Omental fat pad (tissue), 4 donors: Measurements from ENCODE around the gene NUBPL. TPM values are rescaled to one million over a fixed set of nuclear protein-coding genes. Genes with fewer than 3 reads are reported as not detected.
"Not testable (repeated sequence)": the region's sequence is repeated elsewhere in the genome, so short reads cannot be mapped to it uniquely, and the experiment has no call there.

Source experiments
- ATAC-seq: fragments of 150-250 bp; one replicate; pipeline ENCODE4 v1.9.1; 2016; ENCODE audit warnings: mild to moderate bottlenecking, moderate library complexity; ENCODE audit not compliant: low FRiP score
- DNase-seq: peaks from one replicate; pipeline ENCODE4 v3.0.0-alpha.2; 2019; ENCODE audit warnings: low spot score
- total RNA-seq, 4 donors: library from RNA; depleted of rRNA; stranded (reverse); fragments of >200 nt; gene quantifications; one replicate each; pipeline ENCODE4 v1.1.0, GENCODE V29; 2016
- TF ChIP-seq, protein P1 (sequence below), 3 donors: fragments of 450-650 bp; IDR thresholded peaks; one replicate each; pipeline ENCODE4 v1.5.1; 2016 to 2017; ENCODE audit warnings: antibody characterized with exemption in 3 of 3, mild to moderate bottlenecking in 3 of 3, moderate library complexity in 2 of 3

The NUBPL gene
- total RNA-seq, 4 donors from 2014 or later: 9.0 to 12.9 (median 10.9) TPM

DNA sequence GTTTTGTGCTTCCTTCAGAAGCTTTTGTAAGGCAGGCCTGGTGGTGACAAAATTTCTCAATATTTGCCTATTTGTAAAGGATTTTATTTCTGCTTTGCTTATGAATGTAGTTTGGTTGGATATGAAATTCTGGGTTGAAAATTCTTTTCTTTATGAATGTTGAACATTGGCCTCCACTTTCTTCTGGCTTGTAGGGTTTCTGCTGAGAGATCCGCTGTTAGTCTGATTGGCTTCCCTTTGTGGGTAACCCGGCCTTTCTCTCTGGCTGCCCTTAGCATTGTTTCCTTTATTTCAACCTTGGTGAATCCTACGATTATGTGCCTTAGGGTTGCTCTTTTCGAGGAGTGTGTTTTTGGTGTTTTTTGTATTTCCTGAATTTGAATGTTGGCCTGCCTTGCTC lies 58.2 kb downstream of the NUBPL start:
- DNase-seq (no peak), ATAC-seq (no peak)
- TF ChIP-seq, protein P1, sequence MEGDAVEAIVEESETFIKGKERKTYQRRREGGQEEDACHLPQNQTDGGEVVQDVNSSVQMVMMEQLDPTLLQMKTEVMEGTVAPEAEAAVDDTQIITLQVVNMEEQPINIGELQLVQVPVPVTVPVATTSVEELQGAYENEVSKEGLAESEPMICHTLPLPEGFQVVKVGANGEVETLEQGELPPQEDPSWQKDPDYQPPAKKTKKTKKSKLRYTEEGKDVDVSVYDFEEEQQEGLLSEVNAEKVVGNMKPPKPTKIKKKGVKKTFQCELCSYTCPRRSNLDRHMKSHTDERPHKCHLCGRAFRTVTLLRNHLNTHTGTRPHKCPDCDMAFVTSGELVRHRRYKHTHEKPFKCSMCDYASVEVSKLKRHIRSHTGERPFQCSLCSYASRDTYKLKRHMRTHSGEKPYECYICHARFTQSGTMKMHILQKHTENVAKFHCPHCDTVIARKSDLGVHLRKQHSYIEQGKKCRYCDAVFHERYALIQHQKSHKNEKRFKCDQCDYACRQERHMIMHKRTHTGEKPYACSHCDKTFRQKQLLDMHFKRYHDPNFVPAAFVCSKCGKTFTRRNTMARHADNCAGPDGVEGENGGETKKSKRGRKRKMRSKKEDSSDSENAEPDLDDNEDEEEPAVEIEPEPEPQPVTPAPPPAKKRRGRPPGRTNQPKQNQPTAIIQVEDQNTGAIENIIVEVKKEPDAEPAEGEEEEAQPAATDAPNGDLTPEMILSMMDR (IDR thresholded peaks at IDR 0.05): no peak

DNA sequence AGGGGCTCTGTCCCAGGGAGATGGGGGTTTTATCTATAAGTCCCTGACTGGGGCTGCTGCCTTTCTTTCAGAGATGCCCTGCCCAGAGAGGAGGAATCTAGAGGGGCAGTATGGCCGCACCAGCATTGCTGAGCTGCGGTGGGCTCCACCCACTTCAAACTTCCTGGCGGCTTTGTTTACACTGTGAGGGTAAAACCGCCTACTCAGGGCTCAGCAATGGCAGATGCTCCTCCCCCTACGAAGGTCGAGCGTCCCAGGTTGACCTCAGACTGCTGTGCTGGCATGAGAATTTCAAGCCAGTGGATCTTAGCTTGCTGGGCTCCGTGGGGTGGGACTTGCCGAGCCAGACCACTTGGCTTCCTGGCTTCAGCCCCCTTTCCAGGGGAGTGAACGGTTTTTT lies 59.7 kb downstream of the NUBPL start:
- DNase-seq, ATAC-seq: not testable (repeated sequence)

DNA sequence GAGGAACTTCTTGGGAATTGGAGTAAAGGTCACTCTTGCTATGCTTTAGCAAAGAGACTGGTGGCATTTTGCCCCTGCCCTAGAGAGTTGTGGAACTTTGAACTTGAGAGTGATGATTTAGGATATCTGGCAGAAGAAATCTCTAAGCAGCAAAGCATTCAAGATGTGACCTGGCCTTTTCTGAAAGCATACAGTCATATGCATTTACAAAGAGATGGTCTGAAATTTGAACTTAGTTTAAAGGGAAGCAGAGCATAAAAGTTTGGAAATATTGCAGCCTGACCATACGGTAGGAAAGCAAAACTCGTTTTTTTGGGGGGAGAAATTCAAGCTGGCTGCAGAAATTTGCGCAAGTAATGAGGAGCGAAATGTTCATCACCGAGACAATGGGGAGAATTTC lies 60.9 kb downstream of the NUBPL start:
- DNase-seq (no peak), ATAC-seq (no peak)
- TF ChIP-seq, protein P1 (IDR thresholded peaks at IDR 0.05): no peak

DNA sequence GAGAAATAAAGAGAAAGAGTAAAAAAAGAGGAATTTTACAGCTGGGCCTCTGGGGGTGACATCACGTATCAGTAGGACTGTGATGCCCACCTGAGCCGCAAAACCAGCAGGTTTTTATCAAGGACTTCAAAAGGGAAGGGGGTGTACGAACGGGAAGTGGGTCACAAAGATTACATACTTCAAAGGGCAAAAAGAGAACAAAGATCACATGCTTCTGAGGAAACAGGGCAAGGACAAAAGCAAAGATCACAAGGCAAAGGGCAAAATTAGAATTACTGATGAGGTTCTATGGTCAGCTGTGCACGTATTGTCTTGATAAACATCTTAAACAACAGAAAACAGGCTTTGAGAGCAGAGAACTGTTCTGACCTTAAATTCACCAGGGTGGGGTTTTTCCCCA lies 91.7 kb downstream of the NUBPL start:
- not testable (repeated sequence) for DNase-seq, ATAC-seq

DNA sequence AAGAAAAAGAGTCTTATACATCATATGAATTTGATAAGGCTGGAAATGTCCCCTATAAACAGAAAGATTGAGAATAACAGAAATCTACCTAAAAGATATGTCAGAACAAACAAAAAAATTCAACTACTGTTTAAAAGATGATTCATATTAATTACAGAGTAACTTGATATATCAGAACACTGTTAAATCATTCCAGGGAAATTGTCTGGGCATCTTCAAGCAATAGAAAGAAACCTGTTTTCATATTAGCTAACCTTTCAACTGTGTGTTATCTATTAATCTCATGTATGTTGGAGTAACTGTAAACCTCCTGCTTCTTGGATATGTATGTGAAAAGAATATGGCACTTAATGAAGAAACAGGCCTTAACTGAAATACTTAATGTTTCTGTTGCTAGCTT lies 96.7 kb downstream of the NUBPL start:
- TF ChIP-seq, protein P1 (IDR thresholded peaks at IDR 0.05): no peak
- DNase-seq: no peak
- ATAC-seq: no peak

DNA sequence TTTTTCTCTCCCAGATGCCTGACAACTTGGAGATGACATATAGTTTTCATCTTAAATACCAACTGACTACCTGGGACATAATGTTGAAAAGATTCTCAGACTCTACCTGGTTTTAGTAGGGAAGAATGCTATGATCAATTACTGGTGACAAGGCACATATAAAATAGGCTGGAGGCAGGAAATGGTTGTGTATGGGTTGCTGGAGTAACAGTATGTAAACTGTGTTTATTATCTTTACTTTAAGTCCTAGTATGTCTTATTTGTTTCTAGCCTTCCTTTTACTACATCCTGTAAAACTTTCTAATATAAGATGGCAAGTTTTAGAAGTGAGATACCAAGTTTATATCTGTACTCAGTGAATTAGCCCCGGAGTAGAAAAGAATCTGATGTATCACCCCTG lies 98.1 kb downstream of the NUBPL start:
- ATAC-seq: no peak
- TF ChIP-seq, protein P1 (IDR thresholded peaks at IDR 0.05): no peak
- no peak for DNase-seq

DNA sequence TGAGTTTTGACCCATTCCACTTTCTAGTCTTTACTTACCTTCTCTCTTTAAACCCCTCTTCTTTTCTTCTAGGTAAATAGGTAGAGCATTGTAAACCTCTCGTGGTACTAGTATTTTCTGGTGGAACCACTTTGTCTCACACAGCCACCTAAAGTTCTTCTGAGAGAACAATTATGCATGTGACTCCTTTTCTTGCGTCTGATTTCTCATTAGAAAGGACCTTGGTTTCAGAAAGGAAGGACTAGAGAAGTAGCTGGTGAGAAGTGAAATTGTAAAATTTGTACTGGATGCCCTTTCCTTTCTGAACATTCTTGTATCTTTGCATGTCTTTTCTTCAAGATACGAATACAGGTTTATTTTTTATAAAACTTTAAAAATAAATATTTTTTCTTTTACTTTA lies 99.0 kb downstream of the NUBPL start:
- TF ChIP-seq, protein P1 (IDR thresholded peaks at IDR 0.05): no peak
- DNase-seq (no peak), ATAC-seq (no peak)

DNA sequence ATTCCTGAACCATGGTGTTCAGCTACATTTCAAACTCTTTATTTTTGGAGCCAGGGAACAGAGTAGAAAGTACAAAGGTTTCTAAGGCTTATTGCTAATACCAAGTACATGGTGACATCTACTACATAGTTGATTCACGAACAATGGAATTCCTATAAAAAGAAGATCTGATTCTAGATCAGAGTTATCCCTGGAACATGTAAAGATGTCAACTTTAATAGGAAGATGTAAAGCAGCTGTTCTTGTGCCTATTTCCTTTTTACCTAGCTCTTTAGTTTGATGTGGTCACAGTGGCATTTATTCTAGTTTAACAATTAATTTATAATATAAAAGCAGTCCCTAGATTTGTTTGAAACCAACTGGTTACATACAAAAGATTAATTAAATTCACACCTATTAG lies 99.5 kb downstream of the NUBPL start:
- DNase-seq: no peak
- TF ChIP-seq, protein P1 (IDR thresholded peaks at IDR 0.05): no peak
- no peak for ATAC-seq
